CD4-positive, alpha-beta T cell (primary cell): ENCODE measurements around the gene PCDH18. TPM values are rescaled to one million over a fixed set of nuclear protein-coding genes. Genes with fewer than 3 reads are reported as not detected.
"Not testable (repeated sequence)": the region's sequence is repeated elsewhere in the genome, so short reads cannot be mapped to it uniquely, and the experiment has no call there.

ENCODE experiments used
- ATAC-seq: fragments of 200-7000 bp; cut with Tn5 transposase; one replicate; pipeline ENCODE4 v1.10.0; 2022; ENCODE audit warnings: mild to moderate bottlenecking; ENCODE audit not compliant: poor library complexity
- CTCF ChIA-PET: fragments of 350-600 bp; sonication (Branson Sonifier 250); formaldehyde crosslinking; loops from one replicate; lab custom pipeline; 2021; ENCODE audit warnings: antibody characterized with exemption, inconsistent platforms; lab: Charles Lee
- POLR2A ChIA-PET: fragments of 350-600 bp; sonication (Branson Sonifier 250); formaldehyde crosslinking; loops from one replicate; lab custom pipeline; 2021; ENCODE audit warnings: antibody characterized with exemption, inconsistent platforms; lab: Charles Lee
- DNase-seq, 14 experiments: peaks; one replicate each; pipeline ENCODE4 v3.0.0-alpha.2; 2013 to 2020; ENCODE audit warnings: mixed read lengths in 2 of 14
- H3K27ac ChIP-seq, 2 donors: one replicate each; pipeline versions ENCODE4 v1.5.1 to v1.7.0; 2013; ENCODE audit warnings: low read length in 2 of 2, low read depth in 1 of 2, mild to moderate bottlenecking in 1 of 2
- H3K27me3 ChIP-seq, 2 experiments: 1 replicate in 1 of 2; 2 replicates in 1 of 2; pipeline versions ENCODE4 v1.6.1 to v1.7.0; 2013; ENCODE audit warnings: low read length in 2 of 2, control low read depth in 1 of 2, mild to moderate bottlenecking in 1 of 2, moderate library complexity in 1 of 2; ENCODE audit not compliant: insufficient read depth in 2 of 2, control insufficient read depth in 1 of 2
- H3K36me3 ChIP-seq: one replicate; pipeline ENCODE4 v1.6.1; 2013; ENCODE audit warnings: low read length, control low read depth; ENCODE audit not compliant: insufficient read depth
- H3K4me1 ChIP-seq: one replicate; pipeline ENCODE4 v1.6.1; 2013; ENCODE audit warnings: low read length, control low read depth; ENCODE audit not compliant: insufficient read depth
- H3K4me3 ChIP-seq: one replicate; pipeline ENCODE4 v1.5.1; 2013; ENCODE audit warnings: mild to moderate bottlenecking, low read length, moderate library complexity
- H3K9me3 ChIP-seq, 2 experiments: 1 replicate in 1 of 2; 2 replicates in 1 of 2; pipeline versions ENCODE4 v1.6.1 to v1.7.0; 2013; ENCODE audit warnings: low read length in 2 of 2, mild to moderate bottlenecking in 2 of 2, control low read depth in 1 of 2, moderate library complexity in 1 of 2; ENCODE audit not compliant: control insufficient read depth in 1 of 2, insufficient read depth in 1 of 2
- H3K27ac Mint-ChIP-seq: one replicate; pipeline ENCODE4 v1.8.0; 2020; ENCODE audit warnings: mixed read lengths
- H3K27me3 Mint-ChIP-seq: one replicate; pipeline ENCODE4 v1.8.0; 2021; ENCODE audit warnings: mixed read lengths
- H3K36me3 Mint-ChIP-seq: one replicate; pipeline ENCODE4 v1.8.0; 2021; ENCODE audit warnings: low read depth, mixed read lengths
- H3K4me1 Mint-ChIP-seq: one replicate; pipeline ENCODE4 v1.8.0; 2021; ENCODE audit warnings: low read depth, mixed read lengths
- H3K4me3 Mint-ChIP-seq: one replicate; pipeline ENCODE4 v1.8.0; 2020; ENCODE audit warnings: mild to moderate bottlenecking, mixed read lengths
- H3K9me3 Mint-ChIP-seq: one replicate; pipeline ENCODE4 v1.8.0; 2020; ENCODE audit warnings: mixed read lengths
- intact Hi-C, 2 experiments: fragments of 100-400 bp; cut with DNase I in 1 of 2; cut with micrococcal nuclease in 1 of 2; formaldehyde crosslinking; loops; one replicate each; pipeline versions ENCODE4 v1.15.1 to v1.9.0; 2023 to 2025; cut with DNase I, micrococcal nuclease
- total RNA-seq, 174 experiments: library from RNA in 2 of 174; stranded (reverse) in 2 of 174; gene quantifications; one replicate each; pipeline ENCODE4 v1.2.3 and lab custom pipeline; 2021 to 2026
- TF ChIP-seq, protein P1 (sequence below): fragments of 200-600 bp; IDR thresholded peaks from one replicate; pipeline ENCODE4 v1.8.0; 2022; ENCODE audit warnings: antibody characterized with exemption, mild to moderate bottlenecking

Gene PCDH18
- total RNA-seq, 2 experiments from 2014 or later: not detected

- ATAC-seq: no peak
- Histone ChIP-seq H3K27ac (no peak overlapping the region), H3K27me3 (no peaks in the 10 kb centered on the region), H3K4me1 (no peaks in the 10 kb centered on the region), H3K9me3 (peaks cover 0 to 3% of the 10 kb centered on the region in 2 experiments), H3K4me3 (no peak overlapping the region), H3K36me3 (no peaks in the 10 kb centered on the region)
- peaks cover 11% of the 10 kb centered on the region for H3K9me3 Mint-ChIP-seq
- H3K36me3 Mint-ChIP-seq: no peaks in the 10 kb centered on the region
- intact Hi-C loops: no loop called here
- ChIA-PET CTCF (no interaction called here), POLR2A (no interaction called here)
- no peaks in the 10 kb centered on the region for H3K27me3 Mint-ChIP-seq
- no peak for DNase-seq
- H3K4me1 Mint-ChIP-seq: no peaks in the 10 kb centered on the region
- no peak overlapping the region for H3K27ac Mint-ChIP-seq
- TF ChIP-seq, protein P1, sequence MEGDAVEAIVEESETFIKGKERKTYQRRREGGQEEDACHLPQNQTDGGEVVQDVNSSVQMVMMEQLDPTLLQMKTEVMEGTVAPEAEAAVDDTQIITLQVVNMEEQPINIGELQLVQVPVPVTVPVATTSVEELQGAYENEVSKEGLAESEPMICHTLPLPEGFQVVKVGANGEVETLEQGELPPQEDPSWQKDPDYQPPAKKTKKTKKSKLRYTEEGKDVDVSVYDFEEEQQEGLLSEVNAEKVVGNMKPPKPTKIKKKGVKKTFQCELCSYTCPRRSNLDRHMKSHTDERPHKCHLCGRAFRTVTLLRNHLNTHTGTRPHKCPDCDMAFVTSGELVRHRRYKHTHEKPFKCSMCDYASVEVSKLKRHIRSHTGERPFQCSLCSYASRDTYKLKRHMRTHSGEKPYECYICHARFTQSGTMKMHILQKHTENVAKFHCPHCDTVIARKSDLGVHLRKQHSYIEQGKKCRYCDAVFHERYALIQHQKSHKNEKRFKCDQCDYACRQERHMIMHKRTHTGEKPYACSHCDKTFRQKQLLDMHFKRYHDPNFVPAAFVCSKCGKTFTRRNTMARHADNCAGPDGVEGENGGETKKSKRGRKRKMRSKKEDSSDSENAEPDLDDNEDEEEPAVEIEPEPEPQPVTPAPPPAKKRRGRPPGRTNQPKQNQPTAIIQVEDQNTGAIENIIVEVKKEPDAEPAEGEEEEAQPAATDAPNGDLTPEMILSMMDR: no peak
- H3K4me3 Mint-ChIP-seq: no peak overlapping the region
Observed at GRCh38 chr4:137540356-137540755, 8.1 kb upstream of the PCDH18 start.

- no peaks in the 10 kb centered on the region for H3K27me3 Mint-ChIP-seq
- Histone ChIP-seq H3K9me3 (peaks cover 0 to 3% of the 10 kb centered on the region in 2 experiments), H3K36me3 (no peaks in the 10 kb centered on the region), H3K4me1 (no peaks in the 10 kb centered on the region), H3K27me3 (no peaks in the 10 kb centered on the region), H3K4me3 (no peak overlapping the region), H3K27ac (no peak overlapping the region)
- peaks cover 11% of the 10 kb centered on the region for H3K9me3 Mint-ChIP-seq
- DNase-seq: no peak
- TF ChIP-seq, protein P1: no peak
- ChIA-PET POLR2A (no interaction called here), CTCF (no interaction called here)
- no peak for ATAC-seq
- no peak overlapping the region for H3K4me3 Mint-ChIP-seq
- intact Hi-C loops: no loop called here
- H3K4me1 Mint-ChIP-seq: no peaks in the 10 kb centered on the region
- H3K27ac Mint-ChIP-seq: no peak overlapping the region
- no peaks in the 10 kb centered on the region for H3K36me3 Mint-ChIP-seq
Observed at GRCh38 chr4:137538526-137538925, 6.2 kb upstream of the PCDH18 start.

DNA sequence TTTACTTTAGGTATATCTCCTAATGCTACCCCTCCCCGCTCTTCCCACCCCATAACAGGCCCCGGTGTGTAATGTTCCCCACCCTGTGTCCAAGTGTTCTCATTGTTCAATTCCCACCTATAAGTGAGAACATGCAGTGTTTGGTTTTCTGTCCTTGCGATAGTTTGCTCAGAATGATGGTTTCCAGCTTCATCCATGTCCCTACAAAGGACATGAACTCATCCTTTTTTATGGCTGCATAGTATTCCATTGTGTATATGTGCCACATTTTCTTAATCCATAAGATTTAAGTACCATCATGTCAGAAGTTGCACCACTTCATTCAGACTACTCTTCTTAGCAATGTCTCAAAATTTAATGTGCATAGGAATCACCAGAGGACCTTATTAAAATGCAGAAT is 5.5 kb upstream of the PCDH18 start:
- H3K27me3 Mint-ChIP-seq, H3K4me1 ChIP-seq, CTCF ChIA-PET, H3K4me3 ChIP-seq, H3K36me3 ChIP-seq, H3K27me3 ChIP-seq, DNase-seq, H3K4me3 Mint-ChIP-seq, POLR2A ChIA-PET, H3K27ac ChIP-seq, ATAC-seq, H3K27ac Mint-ChIP-seq, intact Hi-C loops, H3K9me3 ChIP-seq, H3K4me1 Mint-ChIP-seq, H3K36me3 Mint-ChIP-seq: not testable (repeated sequence)
- H3K9me3 Mint-ChIP-seq: peaks cover 11% of the 10 kb centered on the region

GRCh38 chr4:137536789-137537561 is 4.7 kb upstream of the PCDH18 start:
- ChIA-PET CTCF (no interaction called here), POLR2A (no interaction called here)
- H3K9me3 Mint-ChIP-seq: peaks cover 11% of the 10 kb centered on the region
- no peak overlapping the region for H3K27ac Mint-ChIP-seq
- DNase-seq: no peak
- TF ChIP-seq, protein P1: no peak
- ATAC-seq: no peak
- H3K4me1 Mint-ChIP-seq: no peaks in the 10 kb centered on the region
- Histone ChIP-seq H3K27me3 (no peaks in the 10 kb centered on the region), H3K36me3 (no peaks in the 10 kb centered on the region), H3K9me3 (peaks cover 0 to 3% of the 10 kb centered on the region in 2 experiments), H3K27ac (no peak overlapping the region), H3K4me1 (no peaks in the 10 kb centered on the region), H3K4me3 (no peak overlapping the region)
- H3K27me3 Mint-ChIP-seq: no peaks in the 10 kb centered on the region
- H3K36me3 Mint-ChIP-seq: no peaks in the 10 kb centered on the region
- no peak overlapping the region for H3K4me3 Mint-ChIP-seq
- intact Hi-C loops: no loop called here
